Measurements from ENCODE around the gene SHC4.
A peak's percentile ranks its signal among the peaks of the same experiment; 100 is the strongest.

Gene SHC4

GRCh38 chr15:48833526-48834239 is 130.0 kb downstream of the SHC4 start:
- DNase-seq, result no peak

DNA sequence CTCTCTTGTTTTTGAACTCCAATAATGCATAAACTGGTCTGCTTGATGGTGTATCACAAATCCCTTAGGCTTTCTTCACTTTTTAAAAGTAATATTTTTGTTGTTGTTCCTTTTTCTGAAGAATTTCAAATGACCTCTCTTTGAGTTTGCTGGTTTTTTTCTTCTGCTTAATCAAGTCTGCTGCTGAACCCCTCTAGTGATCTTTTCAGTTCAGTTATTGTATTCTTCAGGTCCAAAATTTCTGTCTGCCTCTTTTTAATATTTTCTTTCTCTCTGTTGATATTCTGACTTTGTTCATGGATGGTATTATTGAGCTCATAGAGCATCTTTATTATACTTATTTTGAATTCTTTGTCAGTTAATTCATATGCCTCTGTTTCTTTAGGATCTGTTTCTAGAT is 131.1 kb downstream of the SHC4 start:
- DNase-seq, result no peak

DNA sequence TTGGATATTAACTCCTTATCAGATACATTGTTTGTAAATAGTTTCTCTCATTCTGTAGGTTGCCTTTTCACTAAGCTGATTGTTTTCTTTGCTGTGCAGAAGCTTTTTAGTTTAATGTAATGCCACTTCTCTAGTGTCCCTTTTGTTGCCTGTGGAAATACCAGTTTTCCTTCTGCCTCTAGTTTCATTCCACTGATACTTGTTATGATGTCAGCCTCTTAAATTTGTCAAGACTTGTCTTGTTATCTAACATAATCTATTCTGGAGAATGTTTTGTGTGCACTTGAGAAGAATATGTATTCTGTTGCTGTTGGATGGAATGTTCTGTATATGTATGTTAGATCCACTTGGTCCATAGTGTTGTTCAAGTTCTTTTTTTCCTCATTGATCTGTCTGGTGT is 134.8 kb downstream of the SHC4 start:
- no peak for DNase-seq

DNA sequence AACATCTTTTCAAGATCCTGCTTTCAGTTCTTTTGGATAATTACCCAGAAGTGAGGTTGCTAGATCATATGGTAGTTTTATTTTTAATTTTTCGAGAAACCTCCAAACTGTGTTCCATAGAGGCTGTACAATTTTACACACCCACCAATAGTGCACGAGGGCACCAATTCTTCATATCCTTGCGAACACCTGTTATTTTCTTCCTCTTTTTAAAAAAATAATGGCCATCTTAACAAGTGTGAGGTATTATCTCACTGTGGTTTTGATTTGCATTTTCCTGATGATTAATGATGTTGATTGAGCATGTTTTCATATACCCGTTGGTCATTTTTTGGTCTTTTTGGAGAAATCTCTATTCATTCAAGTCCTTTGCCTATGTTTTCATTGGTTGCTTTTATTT is 135.2 kb downstream of the SHC4 start:
- DNase-seq, result no peak

GRCh38 chr15:48825075-48825474 is 138.6 kb downstream of the SHC4 start:
- no peak for DNase-seq

- no peak for DNase-seq
Measured at GRCh38 chr15:48823706-48824105, 140.0 kb downstream of the SHC4 start.

DNA sequence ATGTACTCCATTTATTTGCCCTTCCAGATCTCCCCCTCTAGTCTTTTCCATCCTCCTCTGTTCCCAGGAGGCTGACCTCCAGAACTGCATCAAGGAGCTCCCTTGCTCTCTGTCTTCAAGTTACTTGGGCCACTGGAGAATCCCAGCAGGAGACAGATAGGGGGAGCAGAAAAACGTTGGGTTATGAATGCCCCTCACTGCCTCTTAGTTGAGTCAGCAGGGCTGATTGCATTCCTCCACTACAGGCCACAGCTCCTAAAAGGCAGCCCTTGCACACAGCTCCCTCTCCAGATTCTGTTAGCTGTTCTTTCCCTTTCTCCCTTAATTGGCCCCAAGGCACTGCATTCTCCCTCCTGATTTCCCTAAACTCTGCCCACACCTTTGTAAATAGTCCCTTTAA is 140.5 kb downstream of the SHC4 start:
- no peak for DNase-seq

- DNase-seq, result no peak
Measured at GRCh38 chr15:48814286-48814685, 149.4 kb downstream of the SHC4 start.

DNA sequence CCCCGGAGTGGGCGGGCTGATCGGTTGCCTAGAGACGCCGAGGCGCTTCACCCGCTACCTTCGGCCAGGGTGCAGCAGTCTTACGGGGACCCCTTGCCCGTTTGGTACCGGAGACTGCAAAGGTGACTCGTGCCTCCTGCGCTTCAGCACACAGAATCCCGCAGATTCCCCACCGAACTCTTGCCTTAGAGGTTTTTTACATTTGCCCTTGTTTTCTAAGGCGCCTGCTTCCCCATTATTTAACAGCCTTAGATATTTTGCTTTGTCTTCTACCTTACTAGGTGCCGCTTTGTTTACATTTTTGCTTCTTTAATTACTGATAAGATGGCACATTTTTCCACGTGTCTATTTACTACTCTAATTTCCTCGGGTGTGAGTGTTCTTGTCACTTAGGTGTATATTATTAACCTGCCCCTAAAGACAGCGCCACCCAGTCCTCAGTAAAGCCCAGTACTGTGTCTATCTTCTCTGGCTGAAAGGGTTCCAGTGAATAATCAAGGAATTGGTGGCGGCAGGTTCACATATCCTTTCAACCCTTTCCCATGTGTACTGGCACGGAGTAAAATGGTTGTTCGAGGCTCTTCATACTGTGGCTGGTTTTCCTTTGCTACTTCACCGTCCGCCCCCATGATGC is 152.3 kb downstream of the SHC4 start:
- no peak for DNase-seq

DNA sequence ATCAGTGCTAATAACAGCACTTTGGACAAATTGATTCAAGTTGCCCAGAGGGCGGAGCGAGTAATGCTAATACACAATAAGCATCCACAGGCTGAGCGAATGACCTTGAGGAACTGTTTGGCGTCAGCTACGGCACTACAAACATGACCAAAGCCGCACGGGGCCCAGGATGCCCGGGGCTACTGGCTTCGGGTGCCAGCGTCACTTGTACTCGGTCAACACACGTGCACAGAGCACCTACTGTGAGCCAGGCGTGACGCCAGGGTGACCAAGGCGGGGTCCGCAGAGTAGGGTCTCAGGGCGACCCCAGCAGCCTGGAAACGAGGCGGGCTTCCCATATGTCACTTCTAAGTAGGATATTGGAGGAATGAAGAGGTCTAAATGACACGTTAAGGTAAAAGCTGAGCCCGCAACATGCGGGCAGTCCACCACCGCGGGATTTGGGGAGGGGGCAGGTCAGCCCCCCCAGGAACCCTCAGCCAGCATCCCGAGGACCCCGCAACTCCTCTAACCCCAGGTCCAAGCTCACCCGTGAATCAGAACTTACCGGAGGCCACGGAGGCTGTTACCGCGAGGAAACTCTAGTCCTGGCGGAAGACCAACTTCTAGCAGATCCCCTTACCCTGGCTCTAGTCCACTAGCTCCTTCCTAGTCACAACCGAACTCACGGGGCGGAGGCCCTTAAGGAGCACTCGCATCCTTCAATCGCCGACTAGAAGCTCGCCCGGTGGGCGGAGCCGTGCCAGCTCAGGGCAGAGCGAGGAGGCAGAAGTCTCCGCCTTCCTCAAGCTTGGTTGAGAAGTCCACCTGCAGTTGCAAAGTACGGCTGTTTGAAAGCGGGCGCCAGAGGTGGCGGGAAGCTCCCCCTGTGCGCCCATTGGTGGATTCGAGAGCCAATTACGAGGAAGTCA is 153.1 kb downstream of the SHC4 start, which contains the start of gene CEP152:
CEP152 (minus strand) TSS at position 656 of the 911 bp plus-strand sequence. CDS start 5,420 bp downstream, outside the sequence.
- peak; percentile 97 for DNase-seq

DNA sequence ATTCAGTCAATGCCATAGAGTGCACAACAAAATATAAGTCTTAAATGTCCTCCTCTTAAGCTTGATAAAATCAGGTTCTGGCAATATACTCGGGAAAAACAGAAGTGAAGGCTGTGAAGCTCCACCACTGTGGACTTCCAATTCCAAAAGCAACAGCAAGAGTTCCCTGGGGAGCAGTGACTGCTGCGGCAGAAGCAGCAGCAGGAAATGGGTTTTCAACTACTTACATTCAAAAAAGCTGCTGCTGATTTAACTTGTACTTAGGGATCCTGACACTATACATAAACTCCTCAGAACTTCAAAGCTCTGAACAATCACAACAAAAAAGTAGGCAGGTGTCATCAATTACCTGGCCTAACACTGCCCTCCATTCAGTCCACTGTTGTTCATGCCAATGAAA is 157.6 kb downstream of the SHC4 start:
- no peak for DNase-seq

DNA sequence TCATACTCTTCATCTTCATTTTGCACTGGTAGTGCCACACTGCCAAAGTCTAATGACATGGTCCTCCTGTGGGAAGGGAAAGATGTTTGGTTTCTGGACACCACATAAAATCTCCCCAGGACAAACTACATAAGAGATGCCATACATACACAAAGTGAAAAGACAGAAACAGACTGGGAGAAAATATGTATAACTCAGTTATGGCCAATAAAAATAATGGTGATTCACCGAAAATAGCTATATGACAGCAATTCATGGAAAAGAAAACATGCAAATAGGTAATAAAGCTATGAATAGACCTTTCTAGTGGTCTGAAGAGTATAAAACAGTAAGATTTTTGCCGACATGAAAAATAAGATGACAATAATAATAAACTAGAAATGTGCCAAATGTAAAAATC is 158.1 kb downstream of the SHC4 start:
- no peak for DNase-seq

GRCh38 chr15:48803877-48804276 is 159.8 kb downstream of the SHC4 start:
- DNase-seq, result no peak

DNA sequence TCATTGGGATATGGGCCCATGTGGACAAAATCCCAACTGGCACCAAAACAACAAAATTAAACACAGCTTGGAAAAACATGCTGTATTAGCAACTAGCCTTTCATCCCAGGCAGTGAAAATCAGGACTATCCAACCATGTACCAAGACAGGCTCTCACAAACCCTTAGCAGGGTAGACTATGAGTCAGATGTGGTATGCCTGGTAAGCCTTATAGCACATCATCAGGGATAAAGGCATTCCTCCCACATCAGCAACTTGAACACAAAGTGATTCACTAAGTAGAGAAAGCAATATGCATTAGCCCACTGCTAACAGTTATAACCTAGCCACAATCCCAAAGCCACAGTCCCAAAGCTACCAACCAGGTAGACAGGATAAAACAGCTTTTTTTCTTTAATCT is 160.9 kb downstream of the SHC4 start:
- DNase-seq, result peak; percentile 14

DNA sequence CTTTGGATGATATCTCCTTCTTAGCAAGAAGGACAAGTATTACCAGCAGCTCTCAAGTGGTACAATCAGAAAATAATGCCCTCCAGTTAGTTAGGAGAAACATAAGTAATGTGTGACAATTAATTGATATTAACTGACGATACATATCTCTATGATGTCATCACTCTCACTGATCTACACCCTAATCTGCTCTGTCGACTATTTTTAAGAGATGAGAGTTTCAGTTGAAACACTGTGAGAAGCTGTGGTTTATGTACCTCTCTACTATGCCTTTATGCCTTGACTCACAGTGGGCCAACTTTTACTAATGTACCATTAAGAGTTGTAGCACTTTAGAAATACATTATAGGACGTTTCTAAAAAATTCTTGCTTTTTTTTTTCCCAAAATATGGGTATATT is 161.5 kb downstream of the SHC4 start:
- DNase-seq, result no peak

GRCh38 chr15:48800811-48801455 is 162.8 kb downstream of the SHC4 start:
- no peak for DNase-seq

DNA sequence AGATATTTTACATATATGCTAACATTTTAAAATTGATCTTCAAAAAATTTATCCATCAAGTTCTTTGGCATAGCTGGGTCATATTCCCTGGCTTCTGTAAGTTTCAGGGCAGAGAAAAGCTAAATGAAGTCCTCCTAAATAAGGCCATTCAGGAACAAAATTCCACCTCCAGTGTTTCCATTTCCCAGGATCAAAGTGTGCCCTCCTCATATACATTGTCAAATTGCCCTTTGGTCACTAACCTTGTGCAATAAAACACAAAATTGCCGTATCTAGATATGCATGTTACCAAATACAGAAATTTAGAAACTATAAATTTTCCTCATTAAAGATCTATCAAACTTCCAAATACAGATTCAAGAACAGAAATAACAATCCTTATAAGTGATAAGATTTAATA is 163.5 kb downstream of the SHC4 start:
- no peak for DNase-seq

DNA sequence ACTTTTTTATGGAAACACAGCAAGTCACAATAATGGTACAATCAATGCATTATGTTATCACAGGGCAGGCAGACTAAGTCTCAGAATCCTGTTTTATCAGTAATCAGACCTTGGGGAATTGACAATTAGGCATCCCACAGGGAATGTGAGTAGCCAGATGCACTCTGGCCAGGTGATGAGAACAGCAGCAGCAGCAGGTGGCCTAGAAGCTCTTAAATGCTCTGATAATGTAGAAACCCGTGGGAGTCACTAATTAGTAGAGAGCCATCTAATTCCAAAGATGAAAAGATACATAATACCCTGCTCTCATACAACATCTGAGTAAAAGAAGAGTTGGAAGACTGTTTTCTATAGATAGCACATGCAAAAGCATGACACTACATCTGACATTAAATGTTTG is 165.4 kb downstream of the SHC4 start:
- no peak for DNase-seq

DNA sequence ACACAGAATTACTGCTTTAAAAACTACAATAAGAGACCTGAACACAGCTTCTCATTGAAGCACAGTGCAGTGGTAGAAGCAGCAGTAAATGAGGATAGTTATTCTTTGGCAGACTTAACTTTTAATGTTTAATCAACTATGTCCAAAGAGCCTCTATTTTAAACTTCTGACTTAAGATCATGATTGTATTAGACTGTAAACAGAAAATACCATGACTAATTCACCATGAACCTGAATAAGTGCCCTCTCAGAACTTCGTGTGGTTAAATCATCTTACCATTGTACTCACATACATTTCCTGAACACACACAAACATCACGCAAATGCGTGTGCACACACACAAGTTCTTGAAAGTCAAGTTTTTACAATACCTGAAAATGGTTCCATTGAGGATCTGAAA is 166.8 kb downstream of the SHC4 start:
- DNase-seq, result no peak

DNA sequence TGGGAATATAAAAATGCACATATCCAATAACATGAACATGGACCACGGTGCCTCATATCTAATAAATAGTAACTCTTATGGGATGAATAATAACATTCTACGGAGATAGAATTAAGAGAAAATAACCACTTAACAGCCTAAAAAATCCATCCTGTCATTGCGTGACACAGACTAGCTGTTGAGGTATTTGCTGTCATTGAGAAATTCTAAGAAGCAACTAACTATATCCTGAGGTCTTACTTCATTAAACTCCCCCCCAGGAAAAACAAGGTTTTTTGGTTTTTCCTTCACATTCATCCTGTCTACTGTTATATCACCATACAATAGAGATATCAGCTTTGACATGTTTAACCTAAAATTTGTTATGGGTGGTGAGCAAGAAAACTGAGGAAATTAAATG is 167.2 kb downstream of the SHC4 start:
- DNase-seq, result no peak

GRCh38 chr15:48795901-48796300 is 167.8 kb downstream of the SHC4 start:
- no peak for DNase-seq

GRCh38 chr15:48794697-48795134 is 169.0 kb downstream of the SHC4 start:
- DNase-seq, result no peak

- no peak for DNase-seq
Measured at GRCh38 chr15:48792408-48792807, 171.3 kb downstream of the SHC4 start.

Data from T1000 (cell line).